Rectal smooth muscle tissue (tissue), 1 donor: ENCODE measurements around the gene NPAS4.

Source experiments
- H3K27ac ChIP-seq: one replicate; pipeline ENCODE4 v1.7.0; 2013; ENCODE audit warnings: low read depth, low read length, inconsistent platforms
- H3K27me3 ChIP-seq: one replicate; pipeline ENCODE4 v1.7.0; 2013; ENCODE audit warnings: low read length; ENCODE audit not compliant: control insufficient read depth, insufficient read depth
- H3K36me3 ChIP-seq: one replicate; pipeline ENCODE4 v1.7.0; 2013; ENCODE audit warnings: low read length; ENCODE audit not compliant: control insufficient read depth, insufficient read depth
- H3K4me1 ChIP-seq: one replicate; pipeline ENCODE4 v1.7.0; 2013; ENCODE audit warnings: low read length; ENCODE audit not compliant: control insufficient read depth, insufficient read depth
- H3K4me3 ChIP-seq: one replicate; pipeline ENCODE4 v1.7.0; 2013; ENCODE audit warnings: low read length
- H3K9ac ChIP-seq: one replicate; pipeline ENCODE4 v1.7.0; 2013; ENCODE audit warnings: low read length

Gene NPAS4

DNA sequence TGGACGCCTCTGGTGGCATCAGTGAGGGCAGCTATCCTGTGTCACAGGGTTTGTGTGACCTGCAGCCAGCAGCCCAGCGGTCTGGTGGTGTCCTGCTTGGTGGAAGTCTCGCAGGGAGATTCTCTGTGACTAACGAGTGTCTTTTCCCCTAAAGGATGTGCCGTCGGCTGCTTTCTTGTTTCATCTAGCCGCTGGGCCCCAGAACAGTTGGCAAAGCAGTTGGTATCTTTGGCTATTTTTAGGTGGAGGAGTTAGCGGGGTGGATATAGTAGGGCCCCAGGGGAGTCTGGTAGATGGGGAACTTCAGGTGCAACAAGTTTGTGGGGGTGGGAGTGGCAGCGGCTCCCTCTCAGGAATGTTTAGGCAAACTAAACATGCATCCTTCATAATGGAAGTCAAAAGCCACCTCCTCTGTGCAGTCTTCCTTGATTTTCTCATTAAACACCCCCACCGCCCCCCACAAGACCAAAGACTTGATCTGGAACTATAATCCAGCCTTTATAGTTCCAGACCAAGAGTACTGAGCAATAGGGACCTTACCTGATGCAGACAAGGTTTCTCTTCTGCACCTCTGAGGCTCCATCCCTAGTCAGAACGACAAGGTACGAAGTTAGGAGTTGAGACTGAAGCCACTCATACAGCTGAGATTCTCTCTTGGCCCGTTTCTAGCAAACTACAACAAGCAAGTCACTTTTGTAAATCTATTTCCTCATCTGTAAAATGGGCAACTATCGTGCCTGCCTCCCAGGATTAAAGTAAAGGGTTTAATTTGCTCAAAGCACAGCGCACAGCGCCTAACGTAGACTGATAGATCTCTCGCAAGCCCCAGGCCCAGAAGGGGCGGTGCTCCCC lies 44.8 kb downstream of the NPAS4 start:
- Histone ChIP-seq H3K27ac (no peak overlapping the region), H3K27me3 (no peaks in the 10 kb centered on the region), H3K36me3 (no peaks in the 10 kb centered on the region), H3K4me1 (peaks cover 6% of the 10 kb centered on the region), H3K9ac (no peak overlapping the region), H3K4me3 (peak overlapping the region; percentile 76)

DNA sequence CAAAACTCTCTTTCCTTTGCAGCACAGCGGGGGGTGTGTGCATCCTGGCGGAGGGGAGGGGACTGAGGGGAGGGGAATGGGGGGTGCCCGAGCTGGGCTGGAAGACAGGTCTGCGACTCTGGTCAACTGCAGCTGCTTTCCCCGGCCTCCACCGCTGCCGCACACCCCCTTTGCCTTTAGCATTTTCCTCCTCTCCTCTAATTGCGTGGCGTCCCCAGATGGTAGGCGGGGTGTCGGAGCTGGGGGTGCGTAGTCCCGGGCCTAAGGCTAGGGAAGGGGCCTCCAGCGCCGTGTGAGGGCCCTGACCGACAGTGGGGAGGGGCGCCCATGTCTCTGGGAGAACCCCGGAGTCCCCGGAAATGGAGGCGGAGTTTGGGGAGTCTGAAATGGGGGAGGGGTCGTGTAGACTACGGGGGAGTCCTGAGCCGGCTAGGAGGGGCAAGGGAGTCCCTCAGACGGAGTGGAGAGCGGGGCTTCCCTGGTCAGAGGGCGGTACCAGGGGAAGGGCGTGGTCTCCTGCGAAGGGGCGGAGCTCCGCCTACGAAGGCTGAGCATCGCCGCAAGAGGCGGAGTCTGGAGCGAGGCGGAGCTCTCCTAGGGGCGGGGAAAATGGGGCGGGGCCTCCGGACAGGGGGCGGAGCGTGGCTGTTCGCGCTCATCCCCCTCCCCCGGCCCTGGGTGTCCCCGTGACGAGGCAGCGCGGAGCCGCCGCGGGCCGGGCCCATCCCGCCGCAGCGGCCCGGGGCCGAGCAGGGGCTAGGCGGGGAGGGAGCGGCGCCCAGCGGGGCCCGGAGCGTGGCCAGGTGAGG lies 45.6 kb downstream of the NPAS4 start, which contains the start of gene PELI3:
Gene PELI3, plus strand, starts transcription at position 681 of the 809 bp plus-strand sequence. CDS start 1,224 bp downstream, outside the sequence.
- Histone ChIP-seq H3K27me3 (no peaks in the 10 kb centered on the region), H3K4me3 (peak within 1 kb of the TSS; percentile 86), H3K36me3 (no peaks in the 10 kb centered on the region), H3K9ac (peak within 1 kb of the TSS; percentile 32), H3K4me1 (peaks cover 6% of the 10 kb centered on the region), H3K27ac (peak within 1 kb of the TSS; percentile 80)

DNA sequence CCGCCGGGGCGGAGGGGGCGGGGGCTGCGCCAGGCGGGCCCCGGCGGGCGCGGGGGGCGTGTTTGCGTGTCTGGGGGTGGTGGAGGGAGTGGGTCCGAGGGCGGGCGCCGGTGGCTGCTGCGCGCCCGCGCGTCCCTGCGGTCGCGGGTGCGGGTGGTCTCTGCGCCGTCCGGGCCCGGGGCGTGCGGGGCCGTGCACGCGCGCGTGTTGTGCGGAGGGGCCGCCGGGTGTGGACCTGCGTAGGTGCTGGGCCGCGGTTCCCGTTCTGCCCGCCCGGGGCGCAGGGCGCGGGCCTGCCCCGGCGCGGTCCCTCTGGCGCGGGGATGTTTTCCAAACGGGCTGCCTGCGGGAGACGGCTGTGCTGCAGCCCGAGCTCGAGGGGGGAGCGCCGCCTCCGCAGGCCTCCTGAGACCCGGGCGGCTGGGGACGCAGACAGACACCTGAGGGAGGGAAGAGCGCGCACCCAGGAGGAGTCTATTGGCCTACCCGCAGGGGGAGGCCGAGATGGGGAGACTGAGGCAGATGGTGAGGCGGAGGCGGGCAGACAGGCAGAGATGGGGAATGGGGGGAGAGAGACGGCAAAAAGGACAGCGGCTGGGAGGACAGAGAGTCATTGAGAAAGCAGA lies 46.3 kb downstream of the NPAS4 start:
- H3K4me1 ChIP-seq, result peaks cover 6% of the 10 kb centered on the region
- peaks cover 1% of the 10 kb centered on the region for H3K36me3 ChIP-seq
- H3K4me3 ChIP-seq, result peak overlapping the region; percentile 86
- H3K27me3 ChIP-seq, result no peaks in the 10 kb centered on the region
- peak overlapping the region; percentile 30 for H3K27ac ChIP-seq
- H3K9ac ChIP-seq, result peak overlapping the region; percentile 24

DNA sequence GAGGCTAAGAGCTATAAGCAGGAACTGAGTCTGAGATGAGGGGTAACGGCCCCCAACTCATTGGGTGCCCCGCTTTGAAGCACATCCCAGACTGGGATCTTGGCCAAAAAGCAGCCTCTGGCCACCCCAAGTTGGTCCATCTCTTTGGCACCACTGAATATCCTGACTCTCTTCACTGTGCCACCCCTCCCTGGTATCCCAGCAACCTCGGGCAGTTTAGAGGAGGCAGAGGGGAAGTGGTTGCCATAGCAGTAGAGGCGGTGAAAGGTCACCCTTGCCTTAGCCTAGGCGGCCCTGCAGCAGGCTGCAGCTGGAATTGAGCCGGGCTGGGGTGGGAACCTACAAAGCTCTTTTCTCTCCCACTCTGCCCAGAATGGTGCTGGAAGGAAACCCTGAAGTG lies 46.9 kb downstream of the NPAS4 start:
- peaks cover 6% of the 10 kb centered on the region for H3K36me3 ChIP-seq
- peaks cover 6% of the 10 kb centered on the region for H3K4me1 ChIP-seq
- no peaks in the 10 kb centered on the region for H3K27me3 ChIP-seq
- no peak overlapping the region for H3K27ac ChIP-seq
- peak overlapping the region; percentile 24 for H3K9ac ChIP-seq
- peak overlapping the region; percentile 86 for H3K4me3 ChIP-seq

DNA sequence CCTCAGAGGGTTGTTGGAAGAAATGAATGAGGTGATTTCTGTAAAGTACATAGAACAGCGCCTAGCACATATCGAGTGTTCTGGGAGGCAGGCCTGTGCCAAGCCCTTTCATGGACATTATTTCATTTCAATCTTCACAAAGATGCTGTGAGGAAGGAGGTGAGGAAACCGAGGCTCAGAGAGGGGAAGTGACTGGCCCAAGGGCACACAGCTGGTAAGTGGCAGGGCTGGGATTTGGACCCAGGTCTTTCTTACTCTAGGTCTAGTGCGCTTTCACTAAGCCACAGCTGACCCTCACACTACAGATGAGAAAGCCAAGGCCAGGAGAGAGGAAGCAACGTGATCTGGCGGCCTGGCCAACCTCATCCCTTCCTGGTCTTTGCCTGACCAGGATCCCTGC lies 47.9 kb downstream of the NPAS4 start:
- no peak overlapping the region for H3K27ac ChIP-seq
- H3K4me1 ChIP-seq, result peaks cover 6% of the 10 kb centered on the region
- H3K4me3 ChIP-seq, result no peak overlapping the region
- H3K36me3 ChIP-seq, result peaks cover 6% of the 10 kb centered on the region
- no peak overlapping the region for H3K9ac ChIP-seq
- H3K27me3 ChIP-seq, result no peaks in the 10 kb centered on the region

DNA sequence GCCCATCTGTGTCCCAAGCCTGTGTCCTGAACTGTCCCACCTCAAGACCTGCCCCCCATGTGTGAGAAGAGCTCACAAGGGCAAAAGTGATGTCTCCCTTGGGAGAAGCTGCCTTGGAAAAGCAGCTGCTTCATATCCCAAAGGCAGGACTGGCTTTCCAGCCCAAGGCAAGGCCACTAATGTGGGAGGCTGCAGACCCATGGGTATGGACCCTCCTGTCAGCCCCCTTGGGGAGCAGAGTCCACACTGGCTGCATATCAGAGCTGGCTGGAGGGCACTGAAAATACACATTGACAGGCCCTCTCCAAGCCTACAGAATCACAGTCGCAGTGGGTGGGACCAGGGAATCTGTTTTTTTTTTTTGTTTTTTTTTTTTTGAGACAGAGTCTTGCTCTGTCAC lies 48.6 kb downstream of the NPAS4 start:
- no peak overlapping the region for H3K9ac ChIP-seq
- no peak overlapping the region for H3K4me3 ChIP-seq
- H3K4me1 ChIP-seq, result peaks cover 6% of the 10 kb centered on the region
- no peak overlapping the region for H3K27ac ChIP-seq
- H3K27me3 ChIP-seq, result no peaks in the 10 kb centered on the region
- H3K36me3 ChIP-seq, result peaks cover 6% of the 10 kb centered on the region

DNA sequence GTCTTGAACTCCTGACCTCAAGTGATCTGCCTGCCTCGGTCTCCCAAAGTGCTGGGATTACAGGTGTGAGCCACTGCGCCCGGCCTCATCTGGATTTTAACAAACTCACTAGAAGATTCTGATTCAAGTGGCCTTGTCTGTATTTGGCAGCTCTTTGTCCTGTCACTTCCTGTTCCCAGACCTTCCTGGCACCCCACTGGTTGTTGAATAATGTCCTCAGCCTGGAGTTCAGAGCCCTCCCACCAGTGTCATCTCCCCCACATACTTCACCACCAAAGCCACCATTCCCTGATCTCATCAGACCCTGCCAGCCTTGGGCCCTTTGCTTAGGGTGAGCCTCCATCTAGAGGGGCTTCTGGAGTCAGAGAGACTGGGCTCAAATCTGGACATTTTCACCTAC lies 49.2 kb downstream of the NPAS4 start:
- Histone ChIP-seq H3K27me3 (no peaks in the 10 kb centered on the region), H3K27ac (no peak overlapping the region), H3K4me1 (peaks cover 6% of the 10 kb centered on the region), H3K36me3 (peaks cover 6% of the 10 kb centered on the region), H3K4me3 (no peak overlapping the region), H3K9ac (no peak overlapping the region)

DNA sequence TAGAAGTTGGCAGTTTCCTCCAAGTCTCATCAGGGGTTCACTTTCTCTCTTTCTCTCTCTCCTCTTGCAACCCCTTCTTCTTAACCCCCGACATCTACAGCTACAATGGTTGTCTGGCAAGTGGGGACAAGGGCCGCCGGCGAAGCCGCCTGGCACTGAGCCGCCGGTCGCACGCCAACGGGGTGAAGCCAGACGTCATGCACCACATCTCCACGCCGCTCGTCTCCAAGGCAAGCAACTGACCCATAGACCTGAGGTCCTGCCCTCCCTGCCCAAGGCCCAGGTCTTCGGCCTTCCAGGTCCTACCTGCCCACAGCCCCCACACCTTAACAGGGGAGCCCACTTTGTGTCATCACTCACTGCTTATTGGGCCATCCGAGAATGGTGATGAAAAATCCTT lies 50.3 kb downstream of the NPAS4 start:
- Histone ChIP-seq H3K4me3 (no peak overlapping the region), H3K4me1 (peaks cover 6% of the 10 kb centered on the region), H3K27me3 (no peaks in the 10 kb centered on the region), H3K27ac (no peak overlapping the region), H3K36me3 (peaks cover 6% of the 10 kb centered on the region), H3K9ac (no peak overlapping the region)

DNA sequence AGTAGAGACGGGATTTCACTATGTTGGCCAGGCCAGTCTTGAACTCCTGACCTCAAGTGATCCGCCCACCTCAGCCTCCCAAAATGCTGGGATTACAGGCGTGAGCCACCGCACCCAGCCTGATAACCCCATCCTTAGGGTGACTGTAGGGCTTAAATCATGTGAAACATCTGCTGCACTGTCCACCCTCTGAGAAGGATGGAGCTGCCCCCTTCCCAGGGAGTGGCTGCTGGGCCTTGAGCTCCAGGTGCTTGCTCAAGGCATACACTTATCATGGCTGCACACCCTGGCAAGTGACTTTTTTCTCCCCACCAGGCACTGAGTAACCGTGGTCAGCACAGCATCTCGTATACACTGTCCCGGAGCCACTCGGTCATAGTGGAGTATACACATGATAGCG lies 51.2 kb downstream of the NPAS4 start:
- Histone ChIP-seq H3K36me3 (peaks cover 8% of the 10 kb centered on the region), H3K27ac (no peak overlapping the region), H3K27me3 (no peaks in the 10 kb centered on the region), H3K4me3 (no peak overlapping the region), H3K9ac (no peak overlapping the region), H3K4me1 (peaks cover 6% of the 10 kb centered on the region)

DNA sequence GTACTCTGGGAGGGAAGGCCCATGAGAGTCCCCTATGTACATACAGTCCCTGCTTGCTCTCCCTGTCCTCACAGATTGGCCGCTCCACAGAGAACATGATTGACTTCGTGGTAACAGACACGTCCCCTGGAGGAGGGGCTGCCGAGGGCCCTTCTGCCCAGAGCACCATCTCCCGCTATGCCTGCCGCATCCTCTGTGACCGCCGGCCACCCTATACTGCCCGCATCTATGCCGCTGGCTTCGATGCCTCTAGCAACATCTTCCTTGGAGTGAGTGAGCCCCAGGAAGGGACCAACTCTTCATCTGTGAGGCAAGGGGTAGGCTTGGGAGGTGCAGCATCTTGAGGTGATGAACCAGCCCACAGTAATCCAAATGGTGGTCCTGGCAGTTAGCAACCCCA lies 52.3 kb downstream of the NPAS4 start:
- Histone ChIP-seq H3K27ac (no peak overlapping the region), H3K36me3 (peaks cover 8% of the 10 kb centered on the region), H3K27me3 (no peaks in the 10 kb centered on the region), H3K4me1 (no peaks in the 10 kb centered on the region), H3K9ac (no peak overlapping the region), H3K4me3 (no peak overlapping the region)

DNA sequence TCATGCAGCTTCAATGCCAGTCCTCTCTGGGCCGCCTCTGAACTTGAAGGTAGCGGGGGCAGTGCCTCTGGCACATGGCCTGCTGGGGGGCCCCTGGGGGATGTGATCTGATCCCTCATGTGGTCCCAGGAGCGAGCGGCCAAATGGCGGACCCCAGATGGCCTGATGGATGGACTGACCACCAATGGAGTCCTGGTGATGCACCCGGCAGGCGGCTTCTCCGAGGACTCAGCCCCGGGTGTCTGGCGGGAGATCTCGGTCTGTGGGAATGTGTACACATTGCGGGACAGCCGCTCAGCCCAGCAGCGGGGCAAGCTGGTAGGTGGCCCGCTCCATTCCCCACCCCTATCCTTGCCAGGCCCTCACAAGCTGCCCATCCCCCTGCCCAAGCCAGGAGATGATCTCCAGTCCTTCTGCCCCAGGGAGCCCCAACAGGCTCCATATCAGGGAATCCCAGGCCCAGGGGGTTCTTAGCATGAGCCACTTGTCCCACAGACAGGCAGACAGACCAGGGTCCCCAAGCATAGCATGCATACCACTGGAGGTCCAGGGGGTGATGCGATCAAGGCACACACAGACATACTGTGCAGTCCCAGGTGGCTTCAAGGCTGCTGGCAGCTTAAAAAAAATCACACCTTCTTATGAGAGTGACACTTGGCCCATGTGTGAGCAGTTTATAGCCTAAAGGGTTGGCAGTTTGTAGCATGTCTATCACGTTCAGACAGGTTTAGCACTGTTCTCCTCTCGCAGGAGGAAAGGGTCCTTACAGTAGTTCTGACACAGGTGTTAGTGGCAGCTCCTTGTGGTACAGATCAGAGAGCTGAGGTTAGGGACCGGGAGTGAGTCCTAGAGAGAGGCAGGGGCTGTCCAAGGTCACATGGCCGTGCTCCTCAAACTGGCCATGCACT lies 53.0 kb downstream of the NPAS4 start:
- no peak overlapping the region for H3K9ac ChIP-seq
- H3K27me3 ChIP-seq, result no peaks in the 10 kb centered on the region
- peaks cover 8% of the 10 kb centered on the region for H3K36me3 ChIP-seq
- peaks cover under 1% of the 10 kb centered on the region for H3K4me1 ChIP-seq
- no peak overlapping the region for H3K27ac ChIP-seq
- H3K4me3 ChIP-seq, result no peak overlapping the region
